Urinary bladder (tissue), 4 donors: ENCODE measurements around the gene RYR1. TPM values are rescaled to one million over a fixed set of nuclear protein-coding genes. Genes with fewer than 3 reads are reported as not detected.
"Not testable (repeated sequence)": the region's sequence is repeated elsewhere in the genome, so short reads cannot be mapped to it uniquely, and the experiment has no call there.

ENCODE experiments used
- DNase-seq: peaks from one replicate; pipeline ENCODE4 v3.0.0-alpha.2; 2015; ENCODE audit errors: extremely low spot score
- H3K27ac ChIP-seq: one replicate; pipeline ENCODE4 v1.5.1; 2013; ENCODE audit warnings: low read depth, mild to moderate bottlenecking, moderate library complexity
- H3K36me3 ChIP-seq: one replicate; pipeline ENCODE4 v1.6.1; 2013; ENCODE audit warnings: mild to moderate bottlenecking, moderate library complexity; ENCODE audit not compliant: insufficient read depth
- H3K4me1 ChIP-seq: one replicate; pipeline ENCODE4 v1.6.1; 2013; ENCODE audit warnings: mild to moderate bottlenecking, moderate library complexity; ENCODE audit not compliant: insufficient read depth
- H3K4me3 ChIP-seq: one replicate; pipeline ENCODE4 v1.5.1; 2013; ENCODE audit warnings: low read depth, low read length
- WGBS: extraction: QIAGEN DNeasy Blood & Tissue Kit; methylation state at CpG from one replicate; pipeline ENCODE4 v1.1.7; 2013; 5-methylcytosine and 5-hydroxymethylcytosine counted together
- polyA plus RNA-seq: library from polyadenylated mRNA; stranded (reverse); fragments of 200-250 nt; gene quantifications from one replicate; pipeline ENCODE4 v1.2.3, GENCODE V29; 2013
- total RNA-seq: library from RNA; depleted of rRNA; stranded (reverse); fragments of >200 nt; gene quantifications from one replicate; pipeline ENCODE4 v1.2.3, GENCODE V29; 2014
- donor health status: healthy with polysubstance abuse.
- donor health status: healthy.

The RYR1 gene
- total and polyA plus RNA-seq, 2 donors: 1.1 to 5.3 TPM

DNA sequence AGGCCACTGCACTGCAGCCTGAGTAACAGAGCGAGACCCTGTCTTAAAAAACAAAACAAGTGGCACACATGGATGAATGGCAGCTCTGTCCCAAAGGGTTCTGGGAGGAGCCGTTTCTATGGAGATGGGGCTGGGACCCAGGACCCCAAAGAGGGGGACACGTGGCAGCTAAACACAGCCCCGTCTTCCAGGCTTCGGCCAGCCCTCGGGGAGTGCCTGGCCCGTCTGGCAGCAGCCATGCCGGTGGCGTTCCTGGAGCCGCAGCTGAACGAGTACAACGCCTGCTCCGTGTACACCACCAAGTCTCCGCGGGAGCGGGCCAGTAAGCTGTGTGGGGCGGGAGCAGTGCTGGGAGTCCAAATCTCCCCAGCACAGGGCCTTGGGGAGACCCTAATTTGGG, 82.4 kb downstream of the RYR1 start:
- no peak overlapping the region for H3K4me3 ChIP-seq
- no peaks in the 10 kb centered on the region for H3K4me1 ChIP-seq
- 78% methylated on average over 17 of the region's 17 CpGs for WGBS
- DNase-seq: no peak
- no peaks in the 10 kb centered on the region for H3K36me3 ChIP-seq
- no peak overlapping the region for H3K27ac ChIP-seq

DNA sequence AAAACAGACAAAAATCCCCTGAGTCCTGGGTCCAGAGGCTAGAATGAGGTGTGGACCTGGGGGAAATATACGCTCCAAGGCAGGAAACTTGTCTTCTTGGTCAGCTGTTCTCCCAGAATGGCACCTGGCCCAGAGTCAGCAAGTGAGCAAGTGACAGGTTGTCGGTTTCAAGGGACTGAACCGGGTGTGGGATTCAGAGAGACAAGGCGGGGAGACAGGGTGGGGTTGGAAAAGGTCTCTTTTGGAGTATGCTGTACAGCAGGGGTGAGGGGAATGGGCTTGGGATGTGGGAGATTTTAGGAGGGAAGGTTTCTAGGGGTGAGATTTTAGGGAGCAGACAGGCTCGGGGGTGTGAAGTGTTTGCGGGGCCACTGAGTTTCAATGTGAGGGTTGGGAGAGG, 83.3 kb downstream of the RYR1 start:
- 80% methylated on average over 6 of the region's 6 CpGs for WGBS
- H3K4me3 ChIP-seq: no peak overlapping the region
- no peak for DNase-seq
- H3K4me1 ChIP-seq: no peaks in the 10 kb centered on the region
- H3K36me3 ChIP-seq: no peaks in the 10 kb centered on the region
- H3K27ac ChIP-seq: no peak overlapping the region

DNA sequence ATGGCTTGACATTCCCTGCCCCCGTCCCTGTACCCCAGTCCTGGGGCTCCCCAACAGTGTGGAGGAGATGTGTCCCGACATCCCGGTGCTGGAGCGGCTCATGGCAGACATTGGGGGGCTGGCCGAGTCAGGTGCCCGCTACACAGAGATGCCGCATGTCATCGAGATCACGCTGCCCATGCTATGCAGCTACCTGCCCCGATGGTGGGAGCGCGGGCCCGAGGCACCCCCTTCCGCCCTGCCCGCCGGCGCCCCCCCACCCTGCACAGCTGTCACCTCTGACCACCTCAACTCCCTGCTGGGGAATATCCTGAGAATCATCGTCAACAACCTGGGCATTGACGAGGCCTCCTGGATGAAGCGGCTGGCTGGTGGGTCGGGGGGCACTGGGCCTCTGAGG, 83.8 kb downstream of the RYR1 start:
- H3K4me1 ChIP-seq: no peaks in the 10 kb centered on the region
- no peak overlapping the region for H3K4me3 ChIP-seq
- no peaks in the 10 kb centered on the region for H3K36me3 ChIP-seq
- 88% methylated on average over 21 of the region's 21 CpGs for WGBS
- no peak overlapping the region for H3K27ac ChIP-seq
- no peak for DNase-seq

DNA sequence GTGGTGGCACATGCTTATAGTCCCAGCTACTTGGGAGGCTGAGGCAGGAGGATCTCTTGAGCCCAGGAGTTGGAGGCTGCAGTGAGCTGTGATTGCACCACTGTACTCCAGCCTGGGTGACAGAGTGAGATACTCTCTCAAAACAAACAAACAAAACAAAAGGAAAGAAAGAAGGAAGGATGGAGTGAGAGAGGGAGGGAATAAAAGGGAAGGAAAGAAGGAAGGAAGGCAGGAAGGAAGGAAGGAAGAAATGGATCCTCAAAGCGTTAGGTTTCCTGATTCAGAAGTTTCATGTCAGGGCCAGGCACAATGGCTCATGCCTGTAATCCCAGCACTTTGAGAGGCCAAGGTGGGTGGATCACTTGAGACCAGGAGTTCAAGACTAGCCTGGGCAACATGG, 84.5 kb downstream of the RYR1 start:
- H3K36me3 ChIP-seq, DNase-seq, H3K4me1 ChIP-seq, H3K4me3 ChIP-seq, H3K27ac ChIP-seq: not testable (repeated sequence)
- 74% methylated on average over 1 of the region's 1 CpG for WGBS

DNA sequence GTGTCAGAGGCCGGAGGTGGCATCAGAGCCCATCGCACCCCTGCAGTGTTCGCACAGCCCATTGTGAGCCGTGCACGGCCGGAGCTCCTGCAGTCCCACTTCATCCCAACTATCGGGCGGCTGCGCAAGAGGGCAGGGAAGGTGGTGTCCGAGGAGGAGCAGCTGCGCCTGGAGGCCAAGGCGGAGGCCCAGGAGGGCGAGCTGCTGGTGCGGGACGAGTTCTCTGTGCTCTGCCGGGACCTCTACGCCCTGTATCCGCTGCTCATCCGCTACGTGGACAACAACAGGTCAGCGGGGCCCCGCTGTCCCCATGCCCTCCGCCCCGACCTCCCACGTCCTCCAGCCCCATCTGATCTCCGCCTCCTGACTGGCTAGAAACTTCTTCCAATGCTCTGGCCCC, 85.7 kb downstream of the RYR1 start:
- no peak overlapping the region for H3K4me3 ChIP-seq
- 86% methylated on average over 26 of the region's 26 CpGs for WGBS
- no peaks in the 10 kb centered on the region for H3K4me1 ChIP-seq
- DNase-seq: no peak
- H3K36me3 ChIP-seq: no peaks in the 10 kb centered on the region
- H3K27ac ChIP-seq: no peak overlapping the region

DNA sequence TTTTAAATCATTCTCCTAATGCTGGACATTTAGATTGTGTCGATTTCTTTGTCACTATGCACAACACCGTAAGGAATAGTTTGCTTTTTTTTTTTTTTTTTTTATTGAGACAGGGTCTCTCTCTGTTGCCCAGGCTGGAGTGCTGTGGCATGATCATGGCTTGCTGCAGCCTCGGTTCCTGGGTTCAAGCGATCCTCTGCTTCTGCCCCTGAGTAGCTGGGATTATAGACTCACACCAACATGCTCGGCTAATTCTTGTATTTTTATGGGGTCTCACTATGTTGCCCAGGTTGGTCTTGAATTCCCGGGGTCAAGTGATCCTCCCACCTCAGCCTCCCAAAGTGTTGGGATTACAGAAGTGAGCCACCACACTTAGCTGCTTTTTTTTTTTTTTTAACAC, 86.5 kb downstream of the RYR1 start:
- no peak overlapping the region for H3K27ac ChIP-seq
- H3K4me3 ChIP-seq: no peak overlapping the region
- no peaks in the 10 kb centered on the region for H3K36me3 ChIP-seq
- WGBS: 89% methylated on average over 6 of the region's 6 CpGs
- no peak for DNase-seq
- no peaks in the 10 kb centered on the region for H3K4me1 ChIP-seq

DNA sequence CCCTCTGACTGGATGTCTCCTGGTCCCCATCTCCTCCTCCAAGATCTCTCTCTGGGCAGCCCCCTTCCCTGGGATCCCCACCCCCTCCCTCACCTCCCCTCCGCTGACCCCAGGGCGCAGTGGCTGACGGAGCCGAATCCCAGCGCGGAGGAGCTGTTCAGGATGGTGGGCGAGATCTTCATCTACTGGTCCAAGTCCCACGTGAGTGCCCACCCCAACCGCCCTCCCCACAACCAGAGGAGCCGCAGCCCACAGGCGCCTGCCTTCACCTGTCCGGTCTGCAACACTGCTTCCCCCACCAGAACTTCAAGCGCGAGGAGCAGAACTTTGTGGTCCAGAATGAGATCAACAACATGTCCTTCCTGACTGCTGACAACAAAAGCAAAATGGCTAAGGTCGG, 89.4 kb downstream of the RYR1 start:
- Histone ChIP-seq H3K4me1 (no peaks in the 10 kb centered on the region), H3K36me3 (no peaks in the 10 kb centered on the region), H3K4me3 (no peak overlapping the region), H3K27ac (no peak overlapping the region)
- WGBS: 81% methylated on average over 15 of the region's 15 CpGs
- no peak for DNase-seq

GRCh38 chr19:38523319-38523718, 89.8 kb downstream of the RYR1 start:
- H3K36me3 ChIP-seq: no peaks in the 10 kb centered on the region
- 79% methylated on average over 3 of the region's 3 CpGs for WGBS
- no peak for DNase-seq
- H3K4me1 ChIP-seq: no peaks in the 10 kb centered on the region
- H3K27ac ChIP-seq: no peak overlapping the region
- H3K4me3 ChIP-seq: no peak overlapping the region

- no peak for DNase-seq
These were observed 90.9 kb downstream of the RYR1 start for GRCh38 chr19:38524369-38524768.

DNA sequence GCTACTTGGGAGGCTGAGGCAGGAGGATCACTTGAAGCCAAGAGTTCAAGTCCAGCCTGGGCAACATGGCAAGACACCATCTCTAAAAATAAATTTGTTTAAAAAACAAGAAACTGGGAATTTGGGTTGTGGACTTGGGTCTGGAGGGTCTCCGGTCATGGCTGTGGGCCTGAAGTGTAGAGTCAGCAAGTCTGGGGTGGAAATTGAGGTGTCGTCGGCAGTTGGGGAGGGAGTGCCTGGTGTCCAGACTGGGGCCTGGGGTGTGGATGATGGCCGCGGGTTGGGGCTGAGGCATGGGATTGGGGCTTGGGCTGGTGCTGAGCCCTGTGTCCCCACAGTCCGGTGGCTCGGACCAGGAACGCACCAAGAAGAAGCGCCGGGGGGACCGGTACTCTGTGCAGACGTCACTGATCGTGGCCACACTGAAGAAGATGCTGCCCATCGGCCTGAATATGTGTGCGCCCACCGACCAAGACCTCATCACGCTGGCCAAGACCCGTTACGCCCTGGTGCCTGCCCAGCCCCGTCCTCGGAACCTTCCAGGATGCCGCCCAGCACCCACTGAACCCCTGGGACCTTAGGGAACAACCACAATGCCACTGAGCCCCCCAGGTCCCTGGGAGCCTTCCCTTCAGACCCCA, 91.6 kb downstream of the RYR1 start:
- no peak for DNase-seq
- no peak overlapping the region for H3K27ac ChIP-seq
- no peak overlapping the region for H3K4me3 ChIP-seq
- 95% methylated on average over 22 of the region's 22 CpGs for WGBS
- no peaks in the 10 kb centered on the region for H3K36me3 ChIP-seq
- no peaks in the 10 kb centered on the region for H3K4me1 ChIP-seq

More at GRCh38 chr19:38524369-38524768, 90.9 kb downstream of the RYR1 start:
- no peaks in the 10 kb centered on the region for H3K4me1 ChIP-seq
- WGBS: 64% methylated on average over 9 of the region's 9 CpGs
- H3K36me3 ChIP-seq: no peaks in the 10 kb centered on the region
- no peak overlapping the region for H3K27ac ChIP-seq
- H3K4me3 ChIP-seq: no peak overlapping the region

DNA sequence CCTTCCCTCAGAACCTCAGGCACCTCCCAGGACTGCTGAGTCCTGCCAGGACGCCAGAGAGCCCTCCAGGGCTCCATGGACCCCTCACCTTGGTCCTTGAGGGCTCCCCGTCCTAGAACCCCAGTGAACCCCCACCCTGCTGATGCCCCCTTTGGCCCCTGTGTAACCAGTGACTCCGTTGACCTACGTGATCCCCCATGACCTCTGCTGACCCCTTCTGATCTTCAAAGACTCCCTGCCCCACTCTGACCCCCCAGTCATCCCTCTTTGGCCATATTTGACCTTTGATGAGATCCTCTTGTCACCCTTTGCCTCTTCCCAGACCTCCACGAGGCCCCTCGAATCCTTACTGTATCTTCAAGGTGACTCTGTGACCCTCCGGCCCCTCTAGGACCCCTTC, 92.9 kb downstream of the RYR1 start:
- no peak for DNase-seq
- Histone ChIP-seq H3K27ac (no peak overlapping the region), H3K4me1 (no peaks in the 10 kb centered on the region), H3K4me3 (no peak overlapping the region), H3K36me3 (no peaks in the 10 kb centered on the region)
- WGBS: 88% methylated on average over 7 of the region's 7 CpGs

GRCh38 chr19:38527466-38528136, 94.1 kb downstream of the RYR1 start:
- 61% methylated on average over 32 of the region's 32 CpGs for WGBS
- Histone ChIP-seq H3K27ac (no peak overlapping the region), H3K36me3 (no peaks in the 10 kb centered on the region), H3K4me1 (no peaks in the 10 kb centered on the region), H3K4me3 (no peak overlapping the region)
- no peak for DNase-seq

GRCh38 chr19:38528213-38528755, 94.8 kb downstream of the RYR1 start:
- 76% methylated on average over 24 of the region's 24 CpGs for WGBS
- H3K27ac ChIP-seq: no peak overlapping the region
- no peak overlapping the region for H3K4me3 ChIP-seq
- no peak for DNase-seq
- H3K4me1 ChIP-seq: no peaks in the 10 kb centered on the region
- no peaks in the 10 kb centered on the region for H3K36me3 ChIP-seq

- H3K4me1 ChIP-seq: no peaks in the 10 kb centered on the region
- no peak overlapping the region for H3K4me3 ChIP-seq
- 84% methylated on average over 6 of the region's 6 CpGs for WGBS
- H3K27ac ChIP-seq: no peak overlapping the region
- H3K36me3 ChIP-seq: no peaks in the 10 kb centered on the region
- DNase-seq: no peak
These were observed 95.4 kb downstream of the RYR1 start for GRCh38 chr19:38528931-38529330.
